Embryonic facial prominence (tissue), 1 donor: ENCODE results near the gene TOPORS.
"Not testable (repeated sequence)": the region's sequence is repeated elsewhere in the genome, so short reads cannot be mapped to it uniquely, and the experiment has no call there.

Experiments used
- DNase-seq: peaks from one replicate; pipeline ENCODE4 v3.0.0-alpha.2; 2016; ENCODE audit errors: extremely low spot score

Gene TOPORS

GRCh38 chr9:32566770-32567169 is 14.4 kb upstream of the TOPORS start:
- DNase-seq = no peak

- DNase-seq = no peak
These were observed 13.6 kb upstream of the TOPORS start for GRCh38 chr9:32565967-32566366.

GRCh38 chr9:32558408-32558934 is 6.1 kb upstream of the TOPORS start:
- DNase-seq = no peak

GRCh38 chr9:32554591-32554990 is 2.2 kb upstream of the TOPORS start:
- DNase-seq = no peak

- no peak for DNase-seq
These were observed 1.7 kb upstream of the TOPORS start for GRCh38 chr9:32554107-32554506.

- DNase-seq = peak; percentile 36
These were observed 922 bp downstream of the TOPORS start for GRCh38 chr9:32551276-32552051.

GRCh38 chr9:32550562-32551275 is 1.7 kb downstream of the TOPORS start:
- peak; percentile 95 for DNase-seq

GRCh38 chr9:32550150-32550561 is 2.2 kb downstream of the TOPORS start:
- no peak for DNase-seq

GRCh38 chr9:32548213-32548612 is 4.2 kb downstream of the TOPORS start:
- not testable (repeated sequence) for DNase-seq

GRCh38 chr9:32545884-32546283 is 6.5 kb downstream of the TOPORS start:
- DNase-seq = no peak

GRCh38 chr9:32543047-32543446 is 9.3 kb downstream of the TOPORS start:
- no peak for DNase-seq

- no peak for DNase-seq
These were observed 18.6 kb downstream of the TOPORS start for GRCh38 chr9:32533816-32534215.

GRCh38 chr9:32533336-32533735 is 19.1 kb downstream of the TOPORS start:
- DNase-seq = no peak

- DNase-seq = no peak
These were observed 25.7 kb downstream of the TOPORS start for GRCh38 chr9:32526707-32527048.

- DNase-seq = peak; percentile 70
These were observed 26.2 kb downstream of the TOPORS start, which contains the start of gene RIGI for GRCh38 chr9:32526041-32526706. Gene RIGI, minus strand, starts transcription at chr9:32526196. Its CDS starts 30 bp downstream, at chr9:32526166.

GRCh38 chr9:32525709-32526030 is 26.7 kb downstream of the TOPORS start:
- DNase-seq = no peak

- no peak for DNase-seq
These were observed 27.3 kb downstream of the TOPORS start for GRCh38 chr9:32524892-32525708.

- DNase-seq = not testable (repeated sequence)
These were observed 27.9 kb downstream of the TOPORS start for GRCh38 chr9:32524558-32524891.

GRCh38 chr9:32523910-32524309 is 28.5 kb downstream of the TOPORS start:
- no peak for DNase-seq

- DNase-seq = no peak
These were observed 34.1 kb downstream of the TOPORS start for GRCh38 chr9:32518276-32518675.

GRCh38 chr9:32516241-32516640 is 36.1 kb downstream of the TOPORS start:
- no peak for DNase-seq

GRCh38 chr9:32508728-32509127 is 43.7 kb downstream of the TOPORS start:
- DNase-seq = no peak
